Activated naive CD8-positive, alpha-beta T cell treated with anti-CD3 and anti-CD28 coated beads, Interleukin-2, amount 10 ng/mL, durations not matched to agents 7 days and 5 days (primary cell): ENCODE measurements around the gene ARHGEF38. TPM values are rescaled to one million over a fixed set of nuclear protein-coding genes. Genes with fewer than 3 reads are reported as not detected.

Experiments
- ATAC-seq: fragments of 150-1000 bp; cut with Tn5 transposase; one replicate; pipeline ENCODE4 v1.10.0; 2021; ENCODE audit warnings: low read depth, moderate library complexity
- POLR2A ChIA-PET: fragments of 350-600 bp; sonication (Branson Sonifier 250); formaldehyde crosslinking; loops from one replicate; lab custom pipeline; 2021; ENCODE audit warnings: antibody characterized with exemption; lab: Charles Lee
- DNase-seq: peaks from one replicate; pipeline ENCODE4 v3.0.0; 2021
- H3K27ac Mint-ChIP-seq: one replicate; pipeline ENCODE4 v1.8.0; 2022; ENCODE audit warnings: mild to moderate bottlenecking, mixed read lengths
- H3K27me3 Mint-ChIP-seq: one replicate; pipeline ENCODE4 v1.8.0; 2022; ENCODE audit warnings: mild to moderate bottlenecking, moderate library complexity, mixed read lengths
- H3K36me3 Mint-ChIP-seq: one replicate; pipeline ENCODE4 v1.8.0; 2021; ENCODE audit warnings: mild to moderate bottlenecking, mixed read lengths
- H3K4me1 Mint-ChIP-seq: one replicate; pipeline ENCODE4 v1.8.0; 2021; ENCODE audit warnings: mixed read lengths
- H3K4me3 Mint-ChIP-seq: one replicate; pipeline ENCODE4 v1.8.0; 2022; ENCODE audit warnings: mild to moderate bottlenecking, moderate library complexity, mixed read lengths
- H3K9me3 Mint-ChIP-seq: one replicate; pipeline ENCODE4 v1.8.0; 2021; ENCODE audit warnings: mixed read lengths
- total RNA-seq, 2 experiments: library from RNA; stranded (reverse); gene quantifications; one replicate each; pipeline ENCODE4 v1.2.3, GENCODE V29; 2021

ARHGEF38 gene
- total RNA-seq, 2 experiments from 2014 or later: not detected

DNA sequence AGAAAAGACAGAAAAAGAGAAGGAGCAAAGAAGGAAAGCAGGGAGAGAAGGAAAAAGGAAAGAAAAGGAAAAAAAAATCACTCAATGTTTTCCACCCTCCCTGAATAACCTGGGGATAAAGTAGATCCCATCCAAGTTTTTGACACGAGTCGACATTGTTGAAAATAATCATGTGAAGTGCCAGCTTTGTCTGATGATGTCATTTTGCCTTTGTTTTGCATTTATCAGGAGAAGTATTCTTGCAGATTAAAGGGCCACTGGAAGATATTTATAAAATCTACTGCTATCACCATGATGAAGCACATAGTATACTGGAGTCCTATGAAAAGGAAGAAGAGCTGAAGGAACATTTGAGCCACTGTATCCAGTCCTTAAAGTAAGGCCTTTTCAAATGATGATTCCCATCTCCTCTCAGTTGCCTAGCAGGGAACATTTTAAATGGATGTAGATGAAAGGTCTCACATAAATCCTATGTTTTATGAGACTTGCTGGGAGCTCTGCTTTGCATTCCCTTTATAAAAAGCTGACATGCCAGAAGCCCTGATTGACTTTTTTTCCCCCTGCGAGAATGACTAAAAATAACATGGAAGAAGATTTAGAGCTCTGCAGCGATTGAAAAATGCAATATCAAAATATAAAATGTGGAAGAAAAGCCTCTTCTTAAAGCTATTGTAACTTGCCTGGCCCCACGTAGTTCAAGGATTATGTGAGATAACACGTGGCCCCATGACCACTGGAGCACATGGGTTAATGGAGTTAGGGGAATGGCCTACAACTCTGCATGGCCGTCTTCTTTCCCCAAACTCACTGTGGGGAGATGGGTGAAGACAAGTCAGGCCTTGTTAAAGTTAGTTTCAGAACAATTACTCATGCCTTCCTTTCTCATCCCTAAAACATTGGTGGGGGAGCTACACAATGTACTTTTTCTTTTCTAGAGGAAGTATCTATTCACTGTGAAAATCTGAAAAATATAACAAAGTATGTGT, 78.5 kb downstream of the ARHGEF38 start:
- Mint-ChIP-seq H3K27me3 (peaks cover 20% of the 10 kb centered on the region), H3K4me1 (no peaks in the 10 kb centered on the region), H3K9me3 (no peaks in the 10 kb centered on the region), H3K36me3 (no peaks in the 10 kb centered on the region), H3K4me3 (no peak overlapping the region), H3K27ac (no peak overlapping the region)
- POLR2A ChIA-PET: no interaction called here
- no peak for ATAC-seq
- DNase-seq: no peak

DNA sequence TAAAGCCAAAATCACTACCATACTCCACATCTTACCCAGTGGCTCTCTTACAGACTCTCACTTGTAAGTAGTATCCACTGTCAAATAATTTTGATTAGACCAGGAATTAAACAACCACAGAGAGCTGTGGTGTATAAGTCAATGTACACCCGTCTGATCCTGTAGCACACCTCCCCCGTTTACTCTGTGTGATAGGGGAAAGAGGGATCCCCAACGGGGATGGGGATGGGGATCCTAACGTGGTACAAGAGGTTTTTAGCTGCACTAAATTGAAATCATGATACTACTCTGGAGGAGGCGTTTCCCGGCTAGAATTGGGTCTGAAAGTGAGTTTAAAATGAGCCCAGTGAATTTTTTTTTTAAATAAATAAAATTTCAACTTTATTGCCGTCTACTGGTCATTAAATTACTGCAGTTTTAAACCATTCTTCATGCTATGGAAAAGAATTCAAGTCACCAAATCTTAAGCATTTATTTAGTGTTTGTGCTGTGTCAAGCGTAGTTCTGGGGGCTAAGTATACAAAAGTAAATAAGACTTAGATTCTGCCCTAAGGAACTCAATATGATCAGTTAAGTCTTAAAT, 79.5 kb downstream of the ARHGEF38 start:
- H3K27ac Mint-ChIP-seq: no peak overlapping the region
- H3K4me3 Mint-ChIP-seq: no peak overlapping the region
- no peaks in the 10 kb centered on the region for H3K9me3 Mint-ChIP-seq
- DNase-seq: no peak
- no peaks in the 10 kb centered on the region for H3K36me3 Mint-ChIP-seq
- POLR2A ChIA-PET: no interaction called here
- H3K27me3 Mint-ChIP-seq: peaks cover 20% of the 10 kb centered on the region
- H3K4me1 Mint-ChIP-seq: no peaks in the 10 kb centered on the region
- no peak for ATAC-seq

DNA sequence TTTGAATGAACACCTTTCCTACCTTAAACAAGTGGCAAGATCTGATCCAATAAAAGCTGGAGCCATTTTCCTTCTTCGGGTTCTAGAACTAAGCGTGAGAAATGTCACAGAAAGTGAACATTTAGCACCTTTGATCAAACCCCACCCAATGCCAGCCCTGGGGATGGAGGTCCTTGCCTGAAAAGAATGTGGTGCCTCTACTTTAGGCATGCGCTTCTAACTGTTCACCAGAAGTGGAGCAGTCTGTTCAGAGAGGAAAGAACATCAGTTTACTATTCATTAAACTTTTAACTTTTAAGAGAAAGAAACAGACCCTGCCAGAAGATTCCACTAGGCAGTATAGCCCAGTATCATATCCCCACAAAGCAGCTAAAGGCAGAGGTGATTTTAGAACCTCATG, 80.2 kb downstream of the ARHGEF38 start:
- Mint-ChIP-seq H3K27me3 (peaks cover 20% of the 10 kb centered on the region), H3K4me1 (peaks cover 2% of the 10 kb centered on the region), H3K4me3 (no peak overlapping the region), H3K36me3 (no peaks in the 10 kb centered on the region), H3K27ac (no peak overlapping the region), H3K9me3 (no peaks in the 10 kb centered on the region)
- ATAC-seq (no peak), DNase-seq (no peak)
- POLR2A ChIA-PET: no interaction called here

DNA sequence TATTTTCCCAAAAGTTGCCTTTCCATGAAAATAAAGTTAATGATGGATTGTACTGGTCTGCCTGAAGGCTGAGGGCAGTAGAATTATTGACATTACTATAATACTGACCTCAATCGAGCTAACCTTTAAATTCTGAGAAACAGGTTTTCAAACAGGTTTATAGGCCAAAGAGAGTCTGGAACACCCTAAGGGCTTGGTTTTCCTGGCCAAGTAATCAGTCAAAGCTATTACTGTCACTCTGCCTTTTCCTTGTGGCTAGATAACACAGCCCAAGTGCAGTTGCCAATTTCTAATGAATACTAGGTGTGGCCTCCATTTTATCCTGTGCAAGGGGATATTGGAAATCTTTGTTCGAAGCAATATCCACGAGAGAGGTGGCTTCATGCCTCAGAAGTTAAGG, 80.8 kb downstream of the ARHGEF38 start:
- Mint-ChIP-seq H3K9me3 (no peaks in the 10 kb centered on the region), H3K27ac (no peak overlapping the region), H3K4me3 (no peak overlapping the region), H3K4me1 (peaks cover 2% of the 10 kb centered on the region), H3K36me3 (no peaks in the 10 kb centered on the region), H3K27me3 (peaks cover 18% of the 10 kb centered on the region)
- POLR2A ChIA-PET: no interaction called here
- DNase-seq (no peak), ATAC-seq (no peak)

DNA sequence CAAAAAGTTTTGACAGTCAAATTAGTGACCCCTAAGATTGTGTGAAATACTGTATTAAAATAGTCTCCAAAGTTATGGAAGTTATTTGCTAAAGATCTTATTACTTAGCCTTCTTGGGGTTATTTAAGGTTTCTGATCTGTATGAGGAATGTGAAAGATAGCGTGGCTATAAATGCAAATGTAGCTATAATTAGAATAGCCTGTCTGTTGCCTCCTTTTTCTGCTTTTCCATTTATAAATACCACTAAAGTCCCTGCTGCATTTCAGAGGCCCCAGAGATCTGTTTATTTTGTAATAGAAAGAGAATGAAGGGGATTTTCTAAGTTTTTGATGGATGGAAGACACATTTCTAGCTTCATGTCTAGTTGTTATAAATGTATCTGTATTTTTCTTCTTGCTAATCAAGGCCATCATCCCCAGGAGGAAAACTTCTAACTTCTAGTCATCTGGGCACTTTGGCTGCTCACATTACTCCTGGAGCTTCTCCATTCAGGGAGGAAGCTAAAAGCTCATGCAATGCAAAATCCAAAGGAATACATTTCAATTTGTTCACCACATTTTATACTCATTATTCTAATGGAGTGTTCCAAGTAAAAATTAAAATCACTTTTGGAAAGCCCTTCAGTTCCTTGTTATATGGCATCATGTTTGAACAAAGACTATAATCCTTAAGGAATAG, 82.1 kb downstream of the ARHGEF38 start:
- Mint-ChIP-seq H3K4me3 (no peak overlapping the region), H3K36me3 (no peaks in the 10 kb centered on the region), H3K9me3 (no peaks in the 10 kb centered on the region), H3K4me1 (peaks cover 2% of the 10 kb centered on the region), H3K27ac (no peak overlapping the region), H3K27me3 (peaks cover 14% of the 10 kb centered on the region)
- DNase-seq: no peak
- no peak for ATAC-seq
- POLR2A ChIA-PET: no interaction called here

DNA sequence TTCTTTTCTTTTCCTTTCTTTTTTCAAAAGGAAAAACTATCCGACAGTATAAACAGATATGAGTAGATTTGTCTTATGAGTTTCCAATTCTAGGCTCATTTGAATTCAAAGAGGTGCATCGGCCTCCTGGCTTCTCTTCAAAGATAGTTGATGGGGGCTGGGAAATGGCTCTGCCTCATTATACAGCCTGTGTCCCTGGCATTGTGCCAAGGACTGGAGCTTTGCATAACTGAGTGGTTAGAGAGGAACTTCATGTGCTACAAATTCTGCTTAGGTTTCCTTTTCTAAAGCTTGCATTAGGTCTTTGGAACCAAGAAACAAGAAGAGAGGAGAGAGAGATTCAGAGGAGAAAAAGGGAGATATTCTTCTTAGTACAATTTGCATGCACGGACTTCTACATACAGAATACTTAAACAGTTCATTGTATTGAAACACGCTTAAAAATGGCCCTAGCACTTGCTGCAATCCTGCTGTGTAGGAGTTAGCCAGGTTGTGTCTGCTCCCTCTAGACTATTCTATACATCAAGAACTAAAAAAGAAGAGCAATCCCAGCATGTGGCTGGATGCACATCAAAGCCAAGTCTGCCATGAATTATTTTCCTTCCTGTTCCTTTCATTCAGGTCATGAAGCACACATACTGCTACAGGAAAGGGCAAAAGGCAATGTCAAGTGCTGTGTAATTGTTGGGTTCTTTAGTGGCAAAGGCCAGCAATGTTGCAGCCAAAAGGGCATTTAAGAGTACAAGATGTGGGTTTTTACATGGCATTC, 85.2 kb downstream of the ARHGEF38 start:
- no peaks in the 10 kb centered on the region for H3K9me3 Mint-ChIP-seq
- DNase-seq (no peak), ATAC-seq (no peak)
- POLR2A ChIA-PET: no interaction called here
- H3K36me3 Mint-ChIP-seq: no peaks in the 10 kb centered on the region
- no peak overlapping the region for H3K27ac Mint-ChIP-seq
- peaks cover 18% of the 10 kb centered on the region for H3K27me3 Mint-ChIP-seq
- H3K4me1 Mint-ChIP-seq: peaks cover 2% of the 10 kb centered on the region
- no peak overlapping the region for H3K4me3 Mint-ChIP-seq

DNA sequence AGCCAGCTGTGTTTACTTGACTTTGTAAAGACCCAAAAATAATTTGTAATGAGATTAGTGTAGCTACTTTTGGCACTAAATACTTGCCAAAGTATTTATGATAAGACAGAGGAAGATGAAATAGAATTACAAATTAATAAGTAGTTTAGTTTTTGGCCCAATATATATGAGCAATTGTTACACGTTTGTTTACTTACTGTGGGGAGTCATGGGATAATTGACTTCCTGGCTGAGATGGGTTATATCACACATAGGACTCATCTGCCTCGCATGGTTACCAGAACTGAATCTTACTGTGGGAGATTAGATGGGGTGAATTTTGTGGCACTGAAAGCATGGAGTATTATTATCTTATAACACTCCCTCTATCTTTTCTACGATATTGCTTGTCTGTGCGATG, 89.4 kb downstream of the ARHGEF38 start:
- no peak overlapping the region for H3K27ac Mint-ChIP-seq

DNA sequence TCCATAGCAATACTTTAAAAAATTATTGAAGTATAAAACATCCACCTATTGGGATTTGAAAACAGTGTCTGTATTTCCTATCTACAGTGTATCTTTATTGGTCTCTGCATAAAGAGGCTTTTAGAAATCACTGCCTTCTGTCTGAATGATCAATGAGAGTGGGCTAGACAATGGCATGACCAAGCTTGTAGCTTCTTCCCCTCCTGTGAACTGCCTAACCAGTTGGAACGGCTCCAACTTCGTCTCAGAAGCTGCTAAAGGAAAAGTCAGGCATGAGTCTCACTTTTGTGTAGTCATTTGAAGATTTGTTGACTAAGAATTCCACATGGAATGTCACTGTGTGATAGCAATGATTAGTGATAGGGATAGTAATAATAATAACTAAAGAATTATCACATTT, 91.8 kb downstream of the ARHGEF38 start:
- Mint-ChIP-seq H3K4me1 (no peaks in the 10 kb centered on the region), H3K4me3 (no peak overlapping the region), H3K9me3 (no peaks in the 10 kb centered on the region), H3K27me3 (peaks cover 8% of the 10 kb centered on the region), H3K27ac (no peak overlapping the region), H3K36me3 (no peaks in the 10 kb centered on the region)
- ATAC-seq: no peak
- POLR2A ChIA-PET: no interaction called here
- DNase-seq: no peak

More for the DNA sequence above, 89.4 kb downstream of the ARHGEF38 start:
- Mint-ChIP-seq H3K4me1 (peaks cover 2% of the 10 kb centered on the region), H3K36me3 (no peaks in the 10 kb centered on the region), H3K27me3 (peaks cover 7% of the 10 kb centered on the region), H3K4me3 (no peak overlapping the region), H3K9me3 (no peaks in the 10 kb centered on the region)
- DNase-seq (no peak), ATAC-seq (no peak)
- POLR2A ChIA-PET: no interaction called here

DNA sequence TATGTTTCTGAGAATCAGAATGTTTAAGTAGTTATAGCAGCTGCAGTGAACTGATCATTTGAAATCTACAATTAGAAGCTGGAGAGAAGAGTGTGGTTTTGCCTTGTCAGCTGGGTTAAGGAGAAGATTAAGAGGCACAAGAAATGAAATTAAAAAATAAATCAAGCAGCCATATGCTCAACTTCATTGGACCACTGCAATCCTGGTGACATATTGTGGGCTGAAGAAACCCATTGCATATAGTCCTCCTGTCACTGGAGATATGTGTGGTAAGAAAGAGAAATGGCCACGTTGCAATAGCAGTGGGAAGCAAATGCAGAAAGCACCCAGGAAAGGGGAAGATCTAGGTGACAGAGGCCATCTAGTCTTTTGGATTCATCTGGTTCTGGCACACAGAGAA, 93.0 kb downstream of the ARHGEF38 start:
- H3K36me3 Mint-ChIP-seq: no peaks in the 10 kb centered on the region
- H3K27me3 Mint-ChIP-seq: peaks cover 13% of the 10 kb centered on the region
- H3K9me3 Mint-ChIP-seq: no peaks in the 10 kb centered on the region
- no peak overlapping the region for H3K4me3 Mint-ChIP-seq
- H3K27ac Mint-ChIP-seq: no peak overlapping the region
- POLR2A ChIA-PET: no interaction called here
- DNase-seq (no peak), ATAC-seq (no peak)
- no peaks in the 10 kb centered on the region for H3K4me1 Mint-ChIP-seq

DNA sequence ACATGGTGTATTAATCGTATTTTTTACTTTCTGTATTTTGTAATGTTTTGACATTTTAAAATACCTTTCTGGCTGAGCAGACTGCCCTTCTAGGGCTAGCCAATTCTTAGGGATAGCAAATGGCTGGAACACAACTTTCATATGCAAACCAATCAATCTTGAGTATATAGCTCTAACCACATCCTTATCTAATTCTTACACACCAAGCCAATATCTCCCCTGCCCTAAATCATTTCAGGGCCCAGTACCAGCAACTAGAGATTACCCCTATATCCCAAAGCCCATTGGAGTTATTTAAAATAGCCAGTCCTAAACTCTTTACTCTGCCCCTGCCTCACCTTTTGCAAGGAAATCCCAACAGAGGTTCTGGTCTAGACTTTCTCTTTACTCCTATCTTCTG, 97.8 kb downstream of the ARHGEF38 start:
- Mint-ChIP-seq H3K27ac (no peak overlapping the region), H3K4me1 (no peaks in the 10 kb centered on the region), H3K36me3 (no peaks in the 10 kb centered on the region), H3K27me3 (peaks cover 23% of the 10 kb centered on the region), H3K4me3 (no peak overlapping the region), H3K9me3 (no peaks in the 10 kb centered on the region)
- DNase-seq (no peak), ATAC-seq (no peak)
- POLR2A ChIA-PET: no interaction called here

DNA sequence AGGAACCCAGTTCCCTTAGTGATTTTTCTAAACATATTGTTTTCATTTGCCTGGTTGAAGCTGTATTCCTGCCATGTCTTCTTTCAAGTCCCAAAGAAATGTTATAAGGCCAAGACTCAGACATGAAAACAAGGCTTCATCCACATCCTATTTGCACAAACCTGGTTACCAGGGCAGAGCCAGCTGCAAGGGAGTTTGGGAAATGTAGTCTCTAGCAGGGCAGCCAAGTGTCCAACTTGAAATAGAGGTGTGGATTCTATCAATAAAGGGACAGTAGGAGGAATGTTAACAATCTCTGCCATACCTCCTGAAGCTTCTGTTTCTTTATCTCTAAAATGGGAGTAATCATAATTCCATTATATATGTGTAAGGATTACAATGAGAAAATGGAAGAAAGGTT, 99.5 kb downstream of the ARHGEF38 start:
- Mint-ChIP-seq H3K27ac (no peak overlapping the region), H3K27me3 (peaks cover 23% of the 10 kb centered on the region), H3K4me1 (no peaks in the 10 kb centered on the region), H3K4me3 (no peak overlapping the region), H3K9me3 (no peaks in the 10 kb centered on the region), H3K36me3 (no peaks in the 10 kb centered on the region)
- DNase-seq (no peak), ATAC-seq (no peak)
- POLR2A ChIA-PET: no interaction called here

DNA sequence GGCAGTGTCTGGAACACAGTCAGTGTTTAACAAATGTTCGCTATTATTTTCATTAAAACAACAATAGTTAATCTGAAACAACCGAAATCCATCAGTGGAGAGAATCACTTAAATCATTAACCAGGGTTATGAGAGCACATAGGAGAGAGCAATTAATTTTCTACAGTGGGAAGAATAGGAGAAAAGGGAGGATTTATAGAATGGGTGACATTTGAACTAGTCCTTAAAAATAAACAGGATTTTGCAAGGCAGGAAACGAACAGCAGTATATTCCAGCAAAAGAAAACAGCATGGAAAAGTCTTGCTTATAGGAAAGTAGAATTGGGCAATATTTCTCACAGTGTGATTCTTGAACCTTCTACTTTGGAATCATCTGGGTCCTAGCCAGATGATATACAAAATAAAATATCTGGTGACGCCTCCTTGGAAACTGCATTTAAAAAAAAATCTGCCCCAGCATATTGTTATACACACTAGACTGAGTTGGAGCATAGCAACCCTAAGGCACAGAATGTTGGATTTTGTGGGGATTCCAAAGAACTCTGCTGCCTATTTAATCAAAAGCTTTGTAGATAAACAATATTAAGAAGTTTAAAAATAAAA, 100.0 kb downstream of the ARHGEF38 start:
- no peaks in the 10 kb centered on the region for H3K36me3 Mint-ChIP-seq
- H3K4me1 Mint-ChIP-seq: no peaks in the 10 kb centered on the region
- POLR2A ChIA-PET: no interaction called here
- no peaks in the 10 kb centered on the region for H3K9me3 Mint-ChIP-seq
- H3K27ac Mint-ChIP-seq: no peak overlapping the region
- no peak for DNase-seq
- no peak for ATAC-seq
- no peak overlapping the region for H3K4me3 Mint-ChIP-seq
- peaks cover 23% of the 10 kb centered on the region for H3K27me3 Mint-ChIP-seq
